Stomach (tissue), 9 donors: ENCODE measurements around the gene NOMO2. TPM values are rescaled to one million over a fixed set of nuclear protein-coding genes. Genes with fewer than 3 reads are reported as not detected.
"Not testable (repeated sequence)": the region's sequence is repeated elsewhere in the genome, so short reads cannot be mapped to it uniquely, and the experiment has no call there.

Experiments used
- DNase-seq, 2 donors: peaks; one replicate each; pipeline versions ENCODE4 v3.0.0 to v3.0.0-alpha.2; 2013 to 2019
- H3K27ac ChIP-seq, 5 donors: fragments of 200-600 bp in 4 of 5; sonication (generic) in 4 of 5; one replicate each; pipeline ENCODE4 v1.5.1; 2013 to 2019; ENCODE audit warnings: mild to moderate bottlenecking in 1 of 5, moderate library complexity in 1 of 5
- H3K27me3 ChIP-seq, 3 donors: fragments of 200-600 bp; sonication (generic); one replicate each; pipeline ENCODE4 v1.5.1; 2017 to 2019; ENCODE audit warnings: mixed run types in 1 of 3
- H3K36me3 ChIP-seq, 4 donors: fragments of 200-600 bp; sonication (generic); 1 replicate in 3 of 4; 2 replicates in 1 of 4; pipeline ENCODE4 v1.5.1; 2016 to 2019
- H3K4me1 ChIP-seq, 4 donors: fragments of 200-600 bp; sonication (generic); one replicate each; pipeline ENCODE4 v1.5.1; 2016 to 2019
- H3K4me3 ChIP-seq, 4 donors: fragments of 200-600 bp; sonication (generic) in 3 of 4; one replicate each; pipeline ENCODE4 v1.5.1; 2016 to 2019; ENCODE audit warnings: mild to moderate bottlenecking in 1 of 4
- H3K9me3 ChIP-seq, 4 donors: fragments of 200-600 bp; sonication (generic); one replicate each; pipeline ENCODE4 v1.5.1; 2016 to 2019
- WGBS, 5 donors: extraction: QIAGEN DNeasy Blood & Tissue Kit in 3 of 5; methylation state at CpG; one replicate each; pipeline versions ENCODE4 v1.1.5 to v1.1.7; 2013 to 2018; 5-methylcytosine and 5-hydroxymethylcytosine counted together
- intact Hi-C: fragments of 100-400 bp; cut with DNase I; formaldehyde crosslinking; loops from one replicate; pipeline ENCODE4 v1.15.1; 2023; ENCODE audit warnings: low total_unique reads
- polyA plus RNA-seq, 3 donors: library from polyadenylated mRNA; stranded (reverse); fragments of 200-250 nt; gene quantifications; one replicate each; pipeline ENCODE4 v1.2.3, GENCODE V29; 2013
- total RNA-seq, 5 donors: library from RNA; depleted of rRNA; stranded (reverse); fragments of >200 nt; gene quantifications; one replicate each; pipeline versions ENCODE4 v1.1.0 to v1.2.3, GENCODE V29; 2014 to 2016
- donor health status: healthy with polysubstance abuse.
- donor health status: Bipolar disorder and iron deficiency.
- donor health status: healthy.

NOMO2 gene
- total and polyA plus RNA-seq, 8 donors = 20.3 to 59.5 (median 50.6) TPM

GRCh38 chr16:18575945-18576344 lies 14.0 kb upstream of the NOMO2 start:
- intact Hi-C loops, H3K4me3 ChIP-seq, H3K9me3 ChIP-seq, H3K27ac ChIP-seq, DNase-seq, H3K27me3 ChIP-seq, H3K36me3 ChIP-seq, H3K4me1 ChIP-seq: not testable (repeated sequence)
- 57 to 89% (median 80%) methylated on average over 1 to 2 of the region's 2 CpGs for WGBS, 5 donors

- H3K27ac ChIP-seq, intact Hi-C loops, H3K36me3 ChIP-seq, H3K4me1 ChIP-seq, DNase-seq, H3K4me3 ChIP-seq, H3K27me3 ChIP-seq, H3K9me3 ChIP-seq: not testable (repeated sequence)
- 83 to 94% (median 89%) methylated on average over 8 to 11 of the region's 13 CpGs for WGBS, 5 donors
These were observed 13.5 kb upstream of the NOMO2 start for GRCh38 chr16:18575298-18575917.

GRCh38 chr16:18573887-18574286 lies 12.0 kb upstream of the NOMO2 start:
- DNase-seq, H3K36me3 ChIP-seq, intact Hi-C loops, H3K27ac ChIP-seq, H3K9me3 ChIP-seq, H3K4me3 ChIP-seq, H3K27me3 ChIP-seq, H3K4me1 ChIP-seq: not testable (repeated sequence)
- 93 to 100% (median 97%) methylated on average over 2 to 5 of the region's 7 CpGs for WGBS, 5 donors

GRCh38 chr16:18572973-18573372 lies 11.1 kb upstream of the NOMO2 start:
- H3K27ac ChIP-seq, H3K36me3 ChIP-seq, intact Hi-C loops, H3K4me3 ChIP-seq, H3K9me3 ChIP-seq, DNase-seq, H3K4me1 ChIP-seq, H3K27me3 ChIP-seq: not testable (repeated sequence)
- WGBS, 5 donors = 78 to 93% (median 90%) methylated on average over 4 to 7 of the region's 8 CpGs; no CpG with 5 or more reads in 1 of the 5 donors

- 0 to 19% (median 8%) methylated on average over 4 to 8 of the region's 13 CpGs; no CpG with 5 or more reads in 1 of the 5 donors for WGBS, 5 donors
- not testable (repeated sequence) for H3K27ac ChIP-seq
- H3K4me3 ChIP-seq = peak overlapping the region; percentile 19 to 34 (median 27)
These were observed 9.5 kb upstream of the NOMO2 start for GRCh38 chr16:18571307-18571850.

GRCh38 chr16:18570529-18571306 lies 8.8 kb upstream of the NOMO2 start:
- DNase-seq, intact Hi-C loops, H3K36me3 ChIP-seq, H3K9me3 ChIP-seq, H3K27me3 ChIP-seq, H3K4me1 ChIP-seq: not testable (repeated sequence)
- Histone ChIP-seq H3K27ac (peak overlapping the region in 1 of 5 donors; percentile 51), H3K4me3 (peak overlapping the region; percentile 15 to 33 (median 27))
- WGBS, 5 donors = 12 to 23% (median 15%) methylated on average over 11 to 23 of the region's 46 CpGs

More at GRCh38 chr16:18571307-18571850, 9.5 kb upstream of the NOMO2 start:
- H3K27me3 ChIP-seq, H3K36me3 ChIP-seq, H3K9me3 ChIP-seq, H3K4me1 ChIP-seq, DNase-seq, intact Hi-C loops: not testable (repeated sequence)

GRCh38 chr16:18560416-18561220 lies 1.3 kb downstream of the NOMO2 start:
- Histone ChIP-seq H3K4me3 (peak overlapping the region in 3 of 4 donors; percentile 54 to 68 (median 61)), H3K27ac (peak overlapping the region in 1 of 5 donors; percentile 39)
- H3K4me1 ChIP-seq, intact Hi-C loops, H3K9me3 ChIP-seq, DNase-seq, H3K27me3 ChIP-seq, H3K36me3 ChIP-seq: not testable (repeated sequence)
- WGBS, 5 donors = 15 to 32% (median 23%) methylated on average over 10 to 14 of the region's 16 CpGs

- peaks cover 0 to 21% (median 11%) of the 10 kb centered on the region in 4 donors for H3K36me3 ChIP-seq
- H3K27ac ChIP-seq, DNase-seq, intact Hi-C loops, H3K27me3 ChIP-seq, H3K4me3 ChIP-seq, H3K4me1 ChIP-seq, H3K9me3 ChIP-seq: not testable (repeated sequence)
- 100% methylated on average over 1 of the region's 5 CpGs; no CpG with 5 or more reads in 4 of the 5 donors for WGBS, 5 donors
These were observed 8.2 kb downstream of the NOMO2 start for GRCh38 chr16:18553671-18554070.

GRCh38 chr16:18547382-18547781 lies 14.5 kb downstream of the NOMO2 start:
- H3K9me3 ChIP-seq, H3K4me1 ChIP-seq, H3K4me3 ChIP-seq, intact Hi-C loops, H3K36me3 ChIP-seq, DNase-seq, H3K27ac ChIP-seq, H3K27me3 ChIP-seq: not testable (repeated sequence)
- 61 to 79% (median 71%) methylated on average over 3 to 5 of the region's 6 CpGs for WGBS, 5 donors

- WGBS, 5 donors = no CpG with 5 or more reads among the region's 5 CpGs
- H3K9me3 ChIP-seq, DNase-seq, H3K27ac ChIP-seq, H3K27me3 ChIP-seq, H3K36me3 ChIP-seq, H3K4me1 ChIP-seq, intact Hi-C loops, H3K4me3 ChIP-seq: not testable (repeated sequence)
These were observed 15.0 kb downstream of the NOMO2 start for GRCh38 chr16:18546853-18547252.
